T-helper 1 cell treated with Interleukin-12 subunit alpha and Interleukin-12 subunit beta and Interleukin-4 antibody, amounts not matched to agents 30 ng/mL and 1 ng/mL, for 36 hours (primary cell): Measurements from ENCODE around the gene PIAS2. TPM values are rescaled to one million over a fixed set of nuclear protein-coding genes. Genes with fewer than 3 reads are reported as not detected.

Experiments used
- intact Hi-C: fragments of 100-400 bp; cut with micrococcal nuclease; formaldehyde crosslinking; loops from one replicate; pipeline ENCODE4 v1.15.1; 2024
- total RNA-seq: library from RNA; stranded (reverse); gene quantifications from 2 replicates; pipeline ENCODE4 v1.2.3, GENCODE V29; 2022

The PIAS2 gene
- total RNA-seq, 1 donor from 2014 or later = 29.6 TPM

- intact Hi-C loops = no loop called here
These were observed 150.1 kb downstream of the PIAS2 start for GRCh38 chr18:46767217-46767616.

- intact Hi-C loops = no loop called here
These were observed 152.7 kb downstream of the PIAS2 start for GRCh38 chr18:46764586-46764985.

GRCh38 chr18:46761059-46761769, 156.1 kb downstream of the PIAS2 start:
- intact Hi-C loops = no loop called here

GRCh38 chr18:46759890-46760289, 157.4 kb downstream of the PIAS2 start:
- intact Hi-C loops = no loop called here

- intact Hi-C loops = no loop called here
These were observed 160.6 kb downstream of the PIAS2 start, which contains the start of gene ST8SIA5 for GRCh38 chr18:46756559-46757201. TSS of gene ST8SIA5 (minus strand) at chr18:46757053. CDS start at chr18:46756508, 545 bp downstream.

- intact Hi-C loops = no loop called here
These were observed 161.2 kb downstream of the PIAS2 start for GRCh38 chr18:46756025-46756558.

GRCh38 chr18:46755315-46756024, 161.8 kb downstream of the PIAS2 start:
- intact Hi-C loops = no loop called here

- intact Hi-C loops = no loop called here
These were observed 162.5 kb downstream of the PIAS2 start for GRCh38 chr18:46754661-46755292.

GRCh38 chr18:46754188-46754587, 163.1 kb downstream of the PIAS2 start:
- intact Hi-C loops = no loop called here

Other genes with a start within 250 kb of the PIAS2 start
- 0.32 TPM in 1 of 2 replicates, not detected in the other for gene ST8SIA5, start 160.5 kb downstream of the PIAS2 start, total RNA-seq
- gene KATNAL2, start 95 bp upstream of the PIAS2 start, total RNA-seq = 0.47 TPM in 1 of 2 replicates, not detected in the other
- not detected in 2 replicates for gene ELOA2, start 118.1 kb upstream of the PIAS2 start, total RNA-seq
- gene HDHD2, start 233.0 kb upstream of the PIAS2 start, total RNA-seq = 42.8 and 45.6 TPM in 2 replicates